A204.1 (cell line): ENCODE measurements around the gene DGKG.

Experiments used
- FAIRE-seq: peaks from 2 replicates; lab custom pipeline; 2012; peaks lifted over from hg19 to GRCh38; lab: Jason Lieb, UNC

The DGKG gene

GRCh38 chr3:186169379-186169778, 192.7 kb downstream of the DGKG start:
- FAIRE-seq = no peak

DNA sequence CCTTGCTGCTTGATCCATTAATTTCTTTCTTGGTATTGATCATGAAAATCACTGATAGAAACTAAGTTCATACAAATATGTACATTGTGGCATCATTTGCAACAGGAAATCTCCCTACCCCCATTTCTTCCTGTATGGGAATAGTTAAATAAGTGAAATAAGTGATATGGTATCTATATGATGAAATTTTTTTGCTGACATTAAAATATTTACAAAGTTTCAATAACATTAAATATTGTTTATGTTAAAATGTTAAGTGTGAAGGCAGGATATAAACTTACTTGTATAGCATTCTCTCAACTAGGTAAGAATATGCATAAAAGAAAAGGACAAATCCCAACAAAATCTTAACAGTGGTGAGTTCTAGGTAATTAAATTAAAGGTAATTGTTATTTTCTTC, 193.1 kb downstream of the DGKG start:
- no peak for FAIRE-seq

DNA sequence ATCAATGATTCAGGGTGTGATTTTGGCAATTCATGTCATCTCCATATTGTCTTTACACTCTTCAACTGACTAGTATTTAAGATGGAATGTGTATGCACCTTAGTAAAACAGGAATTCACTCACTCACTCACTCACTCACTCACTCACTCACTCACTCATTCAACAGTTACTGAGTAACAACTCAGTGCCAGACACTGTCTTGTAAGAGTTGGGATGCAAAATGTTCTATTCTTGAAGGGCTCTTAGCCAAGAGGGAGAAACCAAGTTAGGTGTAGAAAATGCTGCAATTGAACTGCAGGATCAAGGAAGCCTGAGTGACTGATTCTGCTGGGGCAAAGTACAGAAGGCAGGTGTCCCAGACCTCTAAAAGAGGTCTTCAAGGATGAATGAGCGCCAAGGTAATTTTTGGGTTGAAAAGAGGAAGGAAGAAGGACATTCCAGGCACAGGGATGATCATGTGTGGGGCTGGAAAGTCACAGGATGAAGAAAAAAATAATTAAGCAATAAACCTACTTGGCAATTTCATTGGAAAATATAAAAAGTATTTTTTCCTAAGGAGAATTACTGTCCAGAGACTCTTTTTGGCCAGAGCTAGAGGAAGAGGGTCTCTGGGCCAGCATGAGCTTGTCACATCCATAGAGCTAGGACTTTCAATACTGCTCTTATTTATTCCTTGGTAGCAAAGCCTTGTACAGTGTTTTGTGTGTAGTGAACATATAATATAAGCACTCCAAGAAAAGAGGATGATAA, 194.2 kb downstream of the DGKG start:
- no peak for FAIRE-seq

DNA sequence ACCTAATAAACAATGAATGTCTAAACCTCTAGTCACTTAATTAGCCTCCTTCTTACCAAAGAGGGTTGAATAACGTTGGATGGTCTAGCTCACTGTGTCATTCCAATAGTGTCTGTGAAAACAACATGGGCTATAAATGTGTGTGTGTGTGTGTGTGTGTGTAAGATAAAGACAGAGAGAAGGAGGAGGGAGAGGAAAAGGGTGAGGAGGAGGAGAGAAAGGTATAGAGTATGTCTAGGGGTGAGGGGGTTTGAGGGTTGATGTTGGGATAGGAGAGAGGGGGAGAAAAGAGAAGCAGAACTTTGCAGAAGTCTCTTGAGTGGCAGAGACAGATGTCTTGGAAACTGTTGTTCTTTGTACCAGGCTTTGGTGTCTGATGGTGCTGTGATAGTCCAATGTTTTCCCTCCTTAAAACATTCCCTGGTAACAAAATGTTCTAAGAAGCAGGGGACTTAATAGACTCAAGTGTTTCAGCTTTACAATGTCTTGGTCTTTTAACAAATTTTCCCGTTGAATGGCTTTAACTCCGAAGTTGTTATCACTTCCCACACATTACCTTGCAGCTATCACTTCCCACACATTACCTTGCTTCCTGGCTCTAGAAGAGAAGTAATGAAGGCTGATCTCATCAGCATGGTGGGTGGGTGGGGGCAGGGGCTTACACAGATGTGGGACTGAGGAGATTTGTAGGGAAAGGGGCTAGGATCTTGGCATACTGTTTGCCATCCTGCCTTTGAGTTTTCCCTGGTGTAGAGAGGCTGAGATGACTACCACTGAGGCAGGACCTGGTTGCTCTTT, 195.3 kb downstream of the DGKG start:
- FAIRE-seq = no peak

DNA sequence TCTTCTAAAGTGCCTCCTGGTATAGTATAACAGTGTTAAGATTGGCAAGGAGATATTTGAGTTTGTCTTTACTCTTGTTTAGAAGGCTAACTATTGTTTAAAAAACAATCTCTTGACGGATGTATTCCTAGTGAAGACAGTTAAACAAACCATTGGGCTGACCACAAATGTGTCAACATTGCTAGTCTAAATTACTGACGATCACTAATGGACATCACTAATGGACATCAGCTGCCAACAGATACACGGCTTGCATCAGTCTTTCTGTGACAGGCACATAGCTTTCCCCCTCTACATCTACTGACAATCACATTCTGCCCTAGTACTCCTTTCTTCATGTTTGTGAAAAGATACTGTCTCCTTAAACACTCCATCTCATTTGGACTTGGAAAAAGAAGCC, 196.0 kb downstream of the DGKG start:
- no peak for FAIRE-seq

DNA sequence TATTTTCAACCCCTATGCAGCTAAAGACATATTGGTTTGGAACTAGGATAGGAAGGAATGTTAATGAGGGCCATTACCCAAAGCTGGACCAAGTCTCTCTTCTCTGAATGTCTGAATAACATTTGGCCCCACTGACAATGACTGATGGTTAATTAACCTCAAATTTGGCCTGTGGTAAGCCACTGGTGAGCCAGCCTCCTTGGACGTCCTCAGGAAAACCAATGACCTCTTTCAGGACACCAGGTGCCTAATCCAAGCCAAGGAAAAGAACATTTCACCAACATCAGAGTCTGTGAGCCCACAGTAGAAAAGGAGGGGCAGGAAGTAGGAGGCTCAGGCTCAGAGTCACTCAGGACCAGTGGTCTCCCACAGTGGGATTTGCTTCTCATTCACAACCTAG, 196.7 kb downstream of the DGKG start:
- no peak for FAIRE-seq

DNA sequence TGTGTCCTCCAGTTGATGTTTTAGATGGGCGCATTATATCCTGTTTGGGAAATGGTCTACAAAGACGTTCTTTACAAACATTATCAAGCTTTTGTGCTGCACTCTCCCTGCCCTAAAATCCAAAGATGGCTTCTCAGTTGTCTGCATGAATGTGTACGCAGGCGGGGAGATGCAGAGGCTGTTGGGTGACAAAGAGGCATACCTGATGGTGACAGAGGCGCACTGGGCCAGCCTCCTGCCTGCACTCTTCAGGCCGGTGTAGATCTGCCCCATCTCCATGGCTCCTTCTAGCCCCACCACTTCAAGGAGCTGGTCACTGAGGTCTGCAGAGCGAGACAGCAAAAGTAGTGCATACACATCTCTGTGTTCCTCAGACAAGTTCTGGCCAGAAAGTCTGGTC, 197.3 kb downstream of the DGKG start:
- no peak for FAIRE-seq

DNA sequence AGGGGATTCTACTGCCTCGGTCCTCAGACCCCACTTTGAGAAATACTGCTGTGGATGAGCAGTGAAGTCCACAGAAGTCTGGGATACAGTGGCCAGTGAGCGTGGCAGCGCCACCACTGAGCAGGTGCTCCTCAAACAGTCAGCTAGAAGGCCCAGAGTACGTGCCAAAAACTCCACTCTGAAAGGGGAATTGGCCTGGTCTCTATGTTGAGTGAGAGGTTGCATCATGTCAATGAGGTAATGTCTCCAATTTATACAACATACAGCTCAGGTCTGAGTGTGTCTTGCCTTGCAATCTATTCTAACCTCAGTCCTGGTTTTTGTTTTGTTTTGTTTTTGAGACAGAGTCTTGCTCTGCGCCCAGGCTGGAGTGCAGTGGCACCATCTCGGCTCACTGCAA, 199.8 kb downstream of the DGKG start:
- no peak for FAIRE-seq

- FAIRE-seq = no peak
Observed at GRCh38 chr3:186160691-186161243, 201.3 kb downstream of the DGKG start.

DNA sequence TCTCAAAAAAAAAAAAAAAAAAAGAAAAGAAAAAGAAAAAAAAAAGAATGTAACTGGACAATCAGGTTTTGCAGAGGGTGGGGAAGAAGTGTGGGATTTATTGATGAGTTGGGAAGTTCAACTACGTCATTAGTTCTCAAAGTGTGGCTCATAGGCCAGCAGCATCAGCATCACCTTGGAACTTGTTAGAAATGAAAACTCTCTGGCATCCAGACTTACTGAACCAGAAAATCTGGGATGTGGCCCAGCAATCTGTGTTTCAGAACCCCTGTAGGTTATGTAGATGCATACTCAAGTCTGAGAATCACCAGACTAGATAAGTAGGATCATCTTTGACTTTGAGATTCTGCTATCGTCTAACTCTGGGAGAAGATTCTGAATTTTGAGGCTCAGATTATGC, 207.4 kb downstream of the DGKG start:
- FAIRE-seq = no peak

GRCh38 chr3:186152889-186153292, 209.1 kb downstream of the DGKG start:
- no peak for FAIRE-seq

GRCh38 chr3:186152361-186152798, 209.7 kb downstream of the DGKG start:
- FAIRE-seq = no peak

GRCh38 chr3:186151077-186151971, 210.7 kb downstream of the DGKG start:
- no peak for FAIRE-seq

DNA sequence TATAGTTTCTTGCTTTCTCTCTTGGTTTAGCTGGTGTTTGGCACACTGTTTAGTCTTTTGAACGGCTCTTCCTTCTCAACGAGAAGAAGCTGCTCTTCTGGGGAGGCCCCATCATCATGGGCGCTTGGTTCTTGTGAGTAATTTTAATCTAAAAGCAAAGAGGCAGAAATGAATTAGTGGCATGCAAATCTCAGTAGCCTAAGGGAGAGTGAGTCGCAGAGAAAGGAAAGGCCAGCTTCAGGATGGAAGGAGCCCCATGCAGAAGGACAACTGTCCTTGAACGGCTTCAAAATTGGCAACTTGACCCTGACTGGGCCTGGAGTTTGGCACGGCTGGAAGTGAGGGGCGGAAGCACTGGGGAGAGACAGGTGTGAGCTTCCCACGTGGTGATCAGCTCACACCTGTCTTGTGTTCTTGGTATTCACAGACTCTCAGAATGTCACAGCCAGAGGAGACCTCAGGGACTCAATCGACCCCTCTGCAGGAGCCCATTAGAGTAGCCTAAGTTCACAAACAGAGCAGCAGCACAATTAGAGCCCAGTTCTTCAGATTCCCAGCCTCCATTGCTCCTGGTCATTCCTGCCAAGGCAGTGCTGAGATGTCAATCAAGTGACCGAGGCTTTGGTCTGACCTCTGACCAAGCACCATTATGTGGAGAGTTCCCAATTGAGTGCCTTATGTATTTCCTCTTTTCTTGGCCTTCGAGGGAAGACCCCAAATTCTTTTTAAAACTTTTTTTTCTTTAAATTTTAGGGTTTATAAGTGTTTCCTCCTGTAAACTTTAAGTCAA, 211.8 kb downstream of the DGKG start:
- no peak for FAIRE-seq

GRCh38 chr3:186149319-186149960, 212.6 kb downstream of the DGKG start:
- FAIRE-seq = no peak

DNA sequence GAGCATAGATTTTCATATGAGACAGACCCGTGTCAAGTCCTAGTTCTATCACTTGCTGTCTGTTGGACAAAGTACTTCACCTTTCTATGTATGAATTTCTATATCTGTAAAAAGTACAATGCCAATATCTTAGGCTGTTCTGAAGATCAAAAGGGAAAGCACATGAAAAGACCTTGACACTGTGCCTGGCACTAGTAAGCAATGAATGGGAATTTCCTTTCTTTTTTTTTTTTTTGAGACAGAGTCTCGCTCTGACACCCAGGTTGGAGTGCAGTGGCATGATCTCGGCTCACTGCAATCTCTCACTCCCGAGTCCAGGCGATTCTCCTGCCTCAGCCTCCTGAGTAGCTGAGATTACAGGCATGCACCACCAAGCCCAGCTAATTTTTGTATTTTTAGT, 217.8 kb downstream of the DGKG start:
- no peak for FAIRE-seq

GRCh38 chr3:186143250-186143649, 218.8 kb downstream of the DGKG start:
- FAIRE-seq = no peak

- FAIRE-seq = no peak
Observed at GRCh38 chr3:186142393-186142932, 219.6 kb downstream of the DGKG start.

DNA sequence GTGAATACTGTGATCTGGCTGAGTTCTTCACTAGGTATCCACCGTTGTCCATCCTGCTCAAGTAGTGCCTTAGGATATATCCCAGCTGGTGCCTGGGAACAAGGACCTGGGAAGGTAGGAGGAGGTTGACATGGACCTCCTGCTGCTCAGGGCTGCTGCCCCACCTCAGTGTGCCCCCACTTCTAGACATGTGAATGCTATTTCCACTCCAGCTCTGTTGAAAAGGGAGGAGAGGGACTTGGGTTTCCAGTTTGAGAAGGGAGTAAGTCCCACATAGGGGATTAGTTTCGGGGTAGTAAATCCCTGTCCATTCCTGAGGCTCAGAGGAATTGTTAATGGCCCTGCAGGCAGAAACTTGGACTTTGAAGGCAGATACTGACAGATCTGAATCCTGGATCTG, 220.2 kb downstream of the DGKG start:
- no peak for FAIRE-seq

- FAIRE-seq = no peak
Observed at GRCh38 chr3:186138272-186138981, 223.6 kb downstream of the DGKG start.
